Ovary (tissue), 3 donors: Measurements from ENCODE around the gene PPP1R9A.

Source experiments
- CTCF ChIP-seq, 3 donors: fragments of 450-650 bp in 2 of 3; fragments of 200-600 bp in 1 of 3; IDR thresholded peaks; one replicate each; pipeline versions ENCODE4 v1.5.1 to v1.8.0; 2016 to 2022; ENCODE audit warnings: antibody characterized with exemption in 3 of 3, mild to moderate bottlenecking in 1 of 3
- POLR2A ChIP-seq: fragments of 450-650 bp; IDR thresholded peaks from one replicate; pipeline ENCODE4 v1.6.1; 2017; ENCODE audit warnings: antibody characterized with exemption, mild to moderate bottlenecking, moderate library complexity
- donor health status: DM: no; HTN: no; CAD: no.

- TF ChIP-seq CTCF (IDR thresholded peaks at IDR 0.05) (no peak), POLR2A (no peak)
Observed at GRCh38 chr7:95095259-95095965, 188.0 kb downstream of the PPP1R9A start.
